Activated naive CD4-positive, alpha-beta T cell (primary cell): ENCODE results near the gene SCUBE2.

ENCODE experiments used
- DNase-seq, 4 experiments: peaks; one replicate each; lab custom pipeline; 2025; lab: John Stamatoyannopoulos, UW

The SCUBE2 gene

DNA sequence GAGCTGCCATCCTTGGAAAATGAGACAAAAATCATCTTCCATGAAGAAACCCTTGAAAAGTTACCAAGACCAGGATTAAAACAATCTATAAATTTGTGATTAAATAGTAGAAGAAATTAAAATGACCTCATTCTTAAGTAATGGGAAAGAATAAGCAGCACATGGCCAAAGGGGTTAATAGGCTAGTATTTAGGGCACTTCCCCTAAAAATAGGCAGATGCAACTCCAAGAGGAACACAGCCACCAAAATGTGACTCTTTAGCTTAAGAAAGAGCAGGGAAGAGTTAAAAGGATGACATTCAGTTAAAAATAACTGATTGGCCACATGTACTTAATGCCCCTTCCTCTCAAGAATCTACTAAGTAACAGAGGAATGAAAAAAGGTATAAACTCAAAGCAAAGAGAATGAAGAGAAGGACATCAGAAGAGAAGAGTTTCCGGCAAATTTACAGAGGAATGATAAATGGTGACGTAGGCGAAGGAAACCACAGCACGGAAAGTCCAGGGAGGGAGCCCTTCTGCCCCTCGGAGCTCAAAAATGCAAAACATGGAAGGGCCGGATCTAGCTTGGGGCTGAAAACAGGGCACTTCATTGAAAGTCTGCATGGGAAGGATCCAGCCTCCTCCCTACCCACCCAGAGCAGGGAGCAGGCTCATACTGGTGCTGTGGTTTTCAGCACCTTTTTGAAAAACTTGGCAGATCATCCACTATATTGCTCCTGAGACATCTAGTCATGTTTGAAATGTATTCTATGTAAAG lies 17.8 kb downstream of the SCUBE2 start:
- DNase-seq = no peak

DNA sequence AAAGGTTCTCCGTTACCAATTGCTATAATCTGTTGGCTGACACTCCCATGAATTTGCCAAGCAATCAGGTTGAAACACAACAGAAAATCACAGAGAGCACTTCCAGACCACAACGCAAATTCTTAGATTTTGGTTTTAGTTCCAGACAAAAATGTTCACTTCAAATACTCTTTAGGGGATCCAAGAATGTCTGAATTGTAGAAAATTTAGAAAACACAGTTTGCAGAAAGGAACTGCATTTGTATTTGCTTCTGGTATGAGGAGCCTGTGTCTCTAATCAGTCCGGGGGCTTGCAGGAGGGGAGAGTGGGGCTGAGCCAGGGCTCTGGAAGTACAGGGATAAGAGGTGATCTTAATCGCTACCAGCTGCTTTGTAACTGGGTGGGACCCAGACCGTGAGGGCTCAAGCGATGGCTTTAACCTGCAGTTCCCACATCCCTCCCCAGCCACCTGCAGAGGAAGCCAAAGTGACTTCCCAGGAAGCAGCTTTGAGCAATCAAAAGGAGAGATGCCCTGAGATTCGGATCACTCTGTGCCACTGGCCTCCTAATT lies 18.7 kb downstream of the SCUBE2 start:
- no peak for DNase-seq

DNA sequence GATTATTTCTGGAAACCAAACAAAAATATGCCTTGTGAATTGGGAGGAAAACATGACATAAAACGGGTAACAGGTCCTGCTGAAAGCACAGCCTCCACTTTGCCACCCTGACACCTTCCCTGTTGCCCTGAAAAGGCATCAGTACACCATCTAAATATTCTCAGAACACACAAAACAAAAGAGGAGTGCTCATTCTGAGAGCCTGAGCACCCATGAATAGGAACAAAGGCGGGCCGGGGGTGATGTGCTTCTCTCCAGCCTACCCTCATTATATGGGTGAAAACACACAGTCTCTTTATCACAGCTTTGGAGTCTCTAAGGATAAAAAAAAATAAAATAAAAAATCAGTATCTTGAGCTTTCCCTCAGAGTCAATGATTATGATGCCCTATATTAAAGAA lies 19.7 kb downstream of the SCUBE2 start:
- DNase-seq = no peak

DNA sequence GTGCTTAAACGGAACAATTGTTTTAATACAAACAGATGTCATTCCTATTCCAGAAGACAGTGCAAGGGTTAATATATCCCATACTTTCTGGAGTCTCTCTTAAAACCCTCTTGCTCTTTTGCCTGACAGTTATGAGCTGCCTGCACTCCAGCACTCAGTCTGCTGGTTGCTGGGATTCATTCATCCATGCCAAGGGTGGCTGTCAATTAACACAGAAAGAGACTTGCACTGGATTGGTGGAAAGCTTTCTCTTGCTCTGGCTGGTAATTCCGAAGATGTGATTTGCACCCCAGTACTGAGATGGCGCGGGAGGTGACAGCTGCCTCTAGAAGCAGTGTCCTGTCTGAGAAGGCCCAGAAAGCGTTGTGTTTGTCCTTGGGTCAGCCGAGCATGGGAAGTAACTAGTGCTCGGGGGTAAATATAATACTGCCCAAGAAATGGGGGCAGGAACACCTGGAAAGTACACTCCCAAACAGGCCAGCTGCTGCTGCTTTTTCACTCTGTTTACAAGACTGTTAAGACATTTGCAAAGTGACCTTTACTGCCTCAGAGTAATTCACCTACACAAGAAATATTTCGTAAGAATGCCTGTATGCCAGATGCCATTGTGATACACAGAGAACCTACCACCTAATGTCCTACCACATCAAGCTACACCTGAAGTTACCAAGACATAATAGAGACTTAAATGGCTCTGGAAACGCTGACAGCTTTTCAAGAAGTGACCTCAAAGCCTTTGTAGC lies 20.5 kb downstream of the SCUBE2 start:
- DNase-seq = no peak

DNA sequence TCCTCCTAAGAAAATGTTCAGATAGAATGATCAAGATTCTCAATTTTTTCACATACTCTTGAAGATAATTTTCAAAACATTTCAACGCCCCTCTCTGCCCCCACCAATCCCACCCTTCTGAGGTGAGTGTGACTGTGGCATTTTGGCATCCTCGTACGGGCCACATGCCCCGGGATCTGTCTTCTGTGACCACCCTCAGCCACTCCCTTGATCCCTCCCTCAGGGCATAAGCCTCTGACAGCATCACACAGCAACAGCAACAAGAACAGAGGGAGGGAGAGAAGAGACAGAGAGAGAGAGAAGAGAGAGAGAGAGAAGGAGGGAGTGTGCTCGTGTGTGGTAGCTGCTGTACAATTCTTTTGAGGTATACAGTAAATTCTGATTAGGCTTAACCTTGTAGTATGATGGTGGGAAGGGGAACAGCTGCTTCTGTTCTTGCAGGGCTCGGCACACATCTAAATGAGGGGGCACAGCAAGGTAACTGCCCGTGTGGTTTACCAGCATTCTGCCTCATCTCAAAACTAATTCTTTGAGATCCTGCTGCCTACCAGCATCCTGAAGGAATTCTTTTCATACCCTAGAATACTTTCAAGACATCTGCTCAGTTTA lies 21.4 kb downstream of the SCUBE2 start:
- no peak for DNase-seq

DNA sequence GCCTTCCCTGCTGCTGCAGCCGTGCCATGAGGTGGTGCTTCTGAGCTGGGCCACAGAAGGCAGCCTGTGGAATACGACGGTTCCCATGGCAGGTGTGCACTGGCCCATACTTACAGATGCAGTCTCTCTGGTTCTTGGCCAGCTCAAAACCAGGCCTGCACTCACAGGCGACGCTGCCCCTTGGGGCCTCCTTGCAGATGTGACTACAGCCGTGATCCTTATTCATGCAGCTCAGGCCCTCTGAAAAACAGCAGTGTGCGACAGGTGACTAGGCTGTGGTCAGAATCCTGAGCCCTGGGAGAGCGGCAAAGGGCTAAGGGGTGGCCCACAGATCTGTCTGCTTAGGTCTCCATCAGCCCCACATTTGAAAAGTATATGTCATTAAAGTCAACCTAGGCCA lies 22.1 kb downstream of the SCUBE2 start:
- DNase-seq = no peak

DNA sequence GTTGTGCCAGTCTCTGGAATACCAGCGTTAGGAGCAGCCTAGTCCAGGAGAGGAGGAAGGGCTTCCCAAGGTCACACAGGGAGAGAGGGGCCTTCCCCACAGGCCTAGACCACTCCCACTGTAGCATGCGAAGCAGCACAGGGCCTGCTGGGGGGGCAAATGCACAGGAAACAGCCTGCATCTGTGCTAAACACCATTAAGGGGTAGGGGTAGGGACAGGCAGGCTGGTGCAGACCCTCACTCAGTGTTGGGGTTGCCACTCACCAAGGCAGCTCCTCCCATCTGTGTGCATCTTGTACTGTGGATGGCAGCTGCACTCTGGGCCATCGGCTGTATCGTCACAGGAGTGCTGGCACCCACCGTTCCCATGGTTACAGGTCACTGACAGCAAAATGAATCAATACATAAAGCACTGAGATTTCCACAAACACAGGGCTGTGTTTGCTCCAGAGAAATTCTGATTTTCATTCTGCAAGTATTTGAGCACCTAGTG lies 24.9 kb downstream of the SCUBE2 start:
- no peak for DNase-seq

DNA sequence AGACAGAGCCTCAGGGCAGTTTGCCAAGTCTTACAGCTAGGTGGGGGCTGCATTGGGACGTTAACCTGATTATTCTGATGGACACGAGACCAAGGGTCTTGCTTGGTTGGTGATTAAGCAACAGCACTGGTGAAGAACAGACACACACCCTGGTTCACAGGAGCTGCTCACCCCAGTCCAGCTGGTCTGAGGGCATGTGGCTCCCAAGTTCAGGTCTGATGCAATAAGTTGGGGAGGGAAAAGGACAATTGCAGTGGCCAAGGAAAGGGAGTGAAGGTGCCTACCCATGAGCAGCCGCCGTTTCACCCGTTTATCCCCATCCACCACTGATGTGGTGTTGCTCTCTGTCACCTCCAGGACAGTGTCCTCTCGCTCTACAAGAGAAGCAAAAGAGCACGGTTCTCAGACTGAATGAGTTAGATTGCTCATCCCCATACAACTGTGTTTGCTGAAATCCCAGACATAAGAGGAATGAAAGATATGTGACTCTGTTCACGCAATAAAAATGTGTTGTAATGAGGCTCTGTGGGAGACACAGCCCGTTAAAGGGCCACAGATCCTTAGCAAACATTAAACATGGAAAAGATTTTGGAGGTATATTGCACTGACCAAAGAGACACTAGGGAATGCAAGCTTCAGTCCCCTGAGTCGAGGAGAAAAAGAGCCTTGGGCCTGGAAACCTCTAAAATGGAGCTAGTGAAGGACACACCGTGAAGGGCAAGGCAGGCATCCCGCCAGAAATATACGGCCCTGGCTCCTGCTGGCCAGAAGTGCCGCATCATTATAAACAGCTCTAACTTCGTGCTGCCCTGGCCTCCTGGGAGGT lies 25.6 kb downstream of the SCUBE2 start:
- no peak for DNase-seq

DNA sequence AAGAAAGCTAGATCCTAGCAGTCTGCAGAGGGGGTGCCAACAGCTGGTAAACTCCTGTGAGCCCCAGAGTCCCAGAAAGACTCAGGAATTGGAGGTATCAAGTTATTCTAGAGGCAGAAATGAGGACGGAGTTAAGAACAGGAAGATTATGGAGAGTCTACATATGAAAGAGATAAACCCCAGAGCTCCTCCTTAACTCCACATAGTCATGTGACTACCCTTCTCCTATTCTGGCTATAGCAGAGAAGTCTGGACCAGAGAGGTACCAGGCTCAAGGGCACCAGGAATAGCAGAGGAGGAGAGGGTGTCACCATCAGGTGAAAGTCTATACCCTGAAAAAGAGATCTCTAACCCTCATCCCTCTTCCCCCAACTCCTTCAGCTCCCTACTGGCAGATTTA lies 29.6 kb downstream of the SCUBE2 start:
- no peak for DNase-seq

DNA sequence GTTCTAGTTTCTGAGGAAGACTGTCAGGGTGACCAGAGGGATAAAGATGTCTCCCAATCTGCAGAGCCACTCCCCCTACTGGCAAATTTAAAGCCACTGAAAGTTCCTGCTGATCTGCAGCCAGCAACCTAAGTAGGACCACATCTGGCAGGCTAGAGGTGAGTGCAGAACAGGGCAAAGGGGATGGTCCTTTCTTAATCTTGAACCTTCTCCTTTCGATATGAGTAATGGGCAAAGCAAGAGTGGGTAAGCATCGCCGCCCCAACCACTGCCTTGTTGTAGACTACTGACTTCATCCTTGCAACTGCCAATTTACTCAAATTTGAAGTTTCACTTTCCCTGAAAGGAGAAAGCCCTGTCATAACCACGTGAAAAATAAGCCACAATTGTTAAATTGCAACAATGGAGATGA lies 30.7 kb downstream of the SCUBE2 start:
- DNase-seq = no peak

DNA sequence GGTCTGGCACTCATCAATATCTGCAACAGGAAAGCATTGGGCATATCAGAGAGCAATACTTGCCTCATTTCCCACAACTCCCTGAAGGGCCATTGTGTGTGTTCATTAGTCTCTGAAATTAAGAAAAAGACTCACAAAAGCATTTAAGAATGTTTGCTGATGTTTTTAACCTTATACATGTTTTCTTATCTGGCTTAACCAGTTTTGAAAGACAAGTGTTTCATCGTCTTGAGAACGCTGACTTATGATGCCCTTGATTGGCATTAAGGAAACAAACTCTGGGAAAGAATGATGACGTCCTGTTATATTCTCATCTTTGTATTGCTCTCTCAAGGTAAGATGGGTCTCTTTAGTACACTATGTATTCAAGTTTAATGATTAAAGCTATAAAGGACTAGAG lies 32.0 kb downstream of the SCUBE2 start:
- no peak for DNase-seq

DNA sequence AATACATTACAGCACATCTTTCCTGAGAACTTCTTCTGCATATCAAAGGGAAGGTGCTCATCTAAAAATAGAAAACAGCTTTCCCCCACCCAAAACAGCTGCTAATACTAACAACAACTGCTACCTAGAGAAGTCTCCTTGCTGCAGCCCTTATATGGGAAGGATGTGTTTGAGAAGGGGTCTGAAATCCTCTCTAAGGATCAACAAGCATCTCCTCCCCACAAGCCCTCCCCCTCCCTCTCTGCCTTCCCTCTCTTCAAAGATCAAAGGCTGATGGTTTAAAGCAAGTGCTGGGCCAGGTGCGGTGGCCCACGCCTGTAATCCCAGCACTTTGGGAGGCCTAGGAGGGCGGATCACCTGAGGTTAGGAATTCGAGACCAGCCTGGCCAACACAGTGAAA lies 33.5 kb downstream of the SCUBE2 start:
- DNase-seq = no peak

DNA sequence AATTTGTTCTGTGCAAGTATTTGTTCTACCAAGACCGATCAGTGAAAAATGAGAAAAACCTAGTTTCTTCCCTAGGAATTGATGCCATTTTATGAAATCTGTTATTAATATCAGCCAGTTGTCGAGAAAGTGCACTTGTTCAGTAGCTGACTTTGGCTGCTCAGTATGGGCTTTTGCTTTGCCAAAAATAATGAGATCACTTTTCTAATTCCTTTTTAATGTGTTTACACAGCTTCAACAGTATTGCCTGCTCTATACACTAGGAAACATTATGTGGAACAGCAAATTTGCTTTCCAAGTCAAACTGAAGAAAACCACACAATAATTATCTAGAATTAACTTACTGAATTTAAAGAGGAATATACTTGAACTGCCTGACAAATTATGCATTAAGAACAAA lies 34.4 kb downstream of the SCUBE2 start:
- no peak for DNase-seq

DNA sequence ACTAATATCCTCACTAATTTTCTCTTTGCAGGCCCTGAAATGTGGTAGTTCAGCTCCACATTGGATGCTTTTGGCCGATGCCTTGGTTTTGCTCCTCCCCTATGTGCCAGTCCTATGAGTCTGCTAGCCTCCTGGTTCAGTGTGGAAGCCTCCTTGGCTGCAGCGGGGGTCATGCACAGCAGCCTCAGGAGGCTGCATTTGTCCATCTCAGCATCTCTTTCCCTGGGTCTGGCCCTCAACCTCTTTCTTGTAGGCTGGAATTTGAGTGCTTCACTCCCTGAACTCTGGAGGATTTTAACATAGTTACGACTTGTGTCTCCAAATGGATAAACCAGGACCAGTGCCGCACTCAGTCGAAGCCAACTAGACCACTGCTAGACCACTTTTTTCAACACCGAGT lies 34.9 kb downstream of the SCUBE2 start:
- no peak for DNase-seq

DNA sequence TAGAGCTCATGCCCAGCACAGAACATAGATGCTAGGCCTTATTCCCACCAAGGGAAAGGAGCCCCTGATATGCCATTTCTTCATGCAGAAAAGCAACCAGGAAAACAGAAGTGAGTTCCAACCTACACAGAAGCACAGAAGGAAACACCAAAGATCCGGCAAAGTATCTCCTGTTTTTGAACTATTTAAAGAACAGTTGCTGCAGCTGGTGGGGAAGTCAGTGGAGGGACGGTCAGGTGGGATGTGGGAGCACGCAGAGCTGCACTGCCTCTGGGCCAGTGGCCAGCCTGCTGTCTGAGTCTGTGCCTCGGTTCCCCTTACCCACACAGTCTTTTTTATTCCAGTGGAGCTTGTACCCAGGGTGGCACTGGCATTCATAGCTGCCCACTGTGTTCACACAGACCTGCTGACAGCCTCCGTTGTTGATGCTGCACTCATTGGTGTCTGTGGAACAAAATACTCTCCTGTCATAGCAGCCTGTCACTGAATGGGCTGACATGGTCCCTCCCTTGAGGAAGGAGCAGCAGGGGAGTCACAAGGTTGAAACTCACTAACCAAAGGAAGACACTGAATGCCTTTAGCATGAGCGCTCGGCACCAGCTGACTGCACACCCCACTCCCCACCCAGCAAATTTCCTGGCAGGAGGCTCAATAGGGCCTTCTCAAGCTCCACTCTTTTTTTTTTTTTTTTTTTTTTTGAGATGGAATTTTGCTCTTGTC lies 37.9 kb downstream of the SCUBE2 start:
- DNase-seq = no peak

DNA sequence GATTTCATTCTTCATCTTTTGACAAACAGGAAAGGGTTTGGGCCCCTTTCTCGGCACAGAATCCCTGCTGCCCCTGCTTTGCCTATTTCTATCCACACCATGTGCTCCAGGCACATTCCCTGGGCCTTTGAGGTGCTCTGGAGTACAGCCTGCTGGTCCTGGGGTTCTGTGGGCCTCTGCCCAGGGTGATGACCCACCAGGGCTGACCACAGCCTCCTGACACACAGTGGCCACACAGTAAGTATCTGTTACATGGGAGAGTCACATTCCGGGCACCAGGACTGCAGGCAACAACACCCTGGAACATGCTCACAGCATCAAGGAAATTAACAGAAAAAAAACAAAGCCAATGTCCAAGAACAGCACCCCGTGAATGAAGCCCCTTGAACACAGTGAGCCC lies 39.1 kb downstream of the SCUBE2 start:
- DNase-seq = no peak

DNA sequence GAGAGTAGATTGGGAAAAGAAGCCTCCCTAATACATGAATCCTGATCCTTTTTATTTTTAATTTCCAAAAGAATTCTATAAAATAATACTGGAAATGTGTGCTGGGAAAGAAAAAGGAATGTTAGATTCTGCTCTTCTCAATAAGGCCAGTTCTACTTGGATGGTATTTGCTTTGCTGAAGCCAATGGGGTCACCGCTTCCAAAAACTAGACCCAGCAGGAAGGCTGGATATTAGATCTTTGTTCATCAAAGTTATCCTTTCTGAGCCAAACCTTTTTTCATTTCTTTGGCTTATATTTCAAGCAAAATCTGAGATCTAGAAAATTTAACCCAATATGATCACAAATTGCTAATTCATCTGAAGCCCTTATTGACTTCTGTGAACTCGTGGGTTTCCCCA lies 41.4 kb downstream of the SCUBE2 start:
- no peak for DNase-seq

DNA sequence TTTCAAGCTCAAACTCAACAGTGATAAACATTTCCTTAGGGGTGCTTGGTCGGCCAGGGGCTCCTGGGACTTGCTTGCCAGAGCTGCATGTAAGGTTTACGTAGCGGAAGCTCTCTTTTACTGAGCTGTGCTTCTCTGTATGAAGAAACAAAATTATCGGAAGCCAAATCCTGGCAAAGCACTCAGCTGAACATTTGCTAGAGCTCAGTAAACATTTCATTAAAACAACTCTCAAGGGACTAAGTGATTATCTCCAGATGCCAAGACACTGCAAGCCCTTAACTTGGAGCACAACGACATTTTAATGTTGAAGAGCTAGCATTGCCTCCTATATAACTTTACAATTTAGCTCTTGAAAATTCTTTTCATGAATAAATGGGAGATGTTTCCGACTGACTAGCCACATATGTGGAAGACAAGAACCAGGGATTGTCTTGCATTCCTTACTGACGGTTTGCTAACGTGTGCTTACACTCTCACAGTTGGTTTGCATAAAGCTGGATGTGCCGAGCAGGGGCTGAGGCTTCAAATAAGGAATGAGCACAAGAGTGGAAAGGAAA lies 43.4 kb downstream of the SCUBE2 start:
- no peak for DNase-seq

DNA sequence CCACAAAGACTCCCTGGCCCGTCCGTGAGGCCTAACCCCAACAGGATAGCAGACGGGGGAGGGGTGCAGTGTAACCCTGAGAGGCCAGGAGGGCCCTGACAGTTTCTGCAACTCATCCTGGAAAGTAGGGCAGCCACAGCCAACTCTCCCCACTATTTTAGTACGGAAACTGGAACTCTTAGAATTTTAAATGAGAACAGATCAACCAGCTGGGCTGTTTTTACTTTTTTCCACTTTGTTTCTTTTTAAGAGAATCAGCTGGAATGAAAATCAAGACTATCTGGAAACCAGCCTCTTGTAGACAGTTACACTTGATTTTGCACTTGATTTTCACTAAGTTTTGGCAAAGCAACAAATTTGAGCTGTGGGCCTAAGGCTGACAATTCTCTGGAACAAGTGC lies 44.9 kb downstream of the SCUBE2 start:
- no peak for DNase-seq

DNA sequence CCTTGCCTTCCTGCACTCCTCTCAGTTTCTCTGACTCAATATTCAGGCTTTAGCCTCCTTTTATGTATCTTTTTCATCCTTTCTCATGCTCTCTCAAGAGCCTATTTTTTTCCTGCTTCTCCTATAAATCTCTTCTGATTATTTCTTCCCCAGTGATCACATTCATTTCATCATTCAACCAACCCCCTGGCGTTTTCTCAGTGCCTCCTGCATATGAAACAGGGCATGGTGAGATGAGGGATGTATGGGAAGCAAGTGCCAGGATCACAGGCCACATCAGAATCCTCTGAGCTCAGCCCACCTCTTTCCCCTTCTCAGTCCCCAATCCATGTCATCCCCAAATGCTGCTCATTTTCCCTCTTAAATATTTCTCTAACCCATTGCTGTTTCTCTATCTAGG lies 48.9 kb downstream of the SCUBE2 start:
- no peak for DNase-seq

DNA sequence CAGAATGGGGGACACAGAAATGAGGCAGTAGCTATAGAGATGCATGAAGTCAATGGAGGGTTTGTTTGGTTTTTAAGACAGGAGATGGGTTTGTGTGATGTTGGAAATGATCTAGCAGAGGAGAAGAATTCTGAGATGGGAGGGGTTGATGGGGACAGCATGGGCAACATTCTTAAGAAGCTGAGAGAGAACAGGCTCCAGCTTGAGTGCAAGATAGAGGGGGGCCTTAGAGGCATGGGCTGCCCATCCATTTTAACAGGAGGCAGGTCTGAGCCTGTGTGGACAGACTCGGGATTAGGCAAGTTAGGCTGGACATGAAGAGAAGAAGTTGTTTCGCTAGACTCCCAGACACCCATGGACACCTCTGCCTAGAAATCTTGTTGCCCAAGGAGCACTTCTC lies 49.7 kb downstream of the SCUBE2 start:
- no peak for DNase-seq
